HepG2 (cell line): Measurements from ENCODE around the gene MRPL42. TPM values are rescaled to one million over a fixed set of nuclear protein-coding genes. Genes with fewer than 3 reads are reported as not detected.
A peak's percentile ranks its signal among the peaks of the same experiment; 100 is the strongest.

Experiments
- BORCS8-MEF2B ChIP-seq: sonication (generic); formaldehyde crosslinking; IDR thresholded peaks from 2 replicates; pipeline ENCODE4 v1.8.0; 2022; ENCODE audit warnings: mild to moderate bottlenecking, missing genetic modification reagents
- CEBPG ChIP-seq: IDR thresholded peaks from 2 replicates; pipeline ENCODE4 v1.6.1; 2016
- CHD4 ChIP-seq: fragments of 200-600 bp; sonication (generic); IDR thresholded peaks from 2 replicates; pipeline ENCODE4 v1.7.0; 2017; ENCODE audit warnings: mild to moderate bottlenecking, low read length, borderline replicate concordance
- MTA1 ChIP-seq: sonication (generic); formaldehyde crosslinking; IDR thresholded peaks from 2 replicates; pipeline ENCODE4 v1.4.0; 2020; ENCODE audit warnings: missing genetic modification reagents, mild to moderate bottlenecking, borderline replicate concordance
- PITX1 ChIP-seq: sonication (generic); formaldehyde crosslinking; IDR thresholded peaks from 2 replicates; pipeline ENCODE4 v1.5.1; 2020; ENCODE audit warnings: mild to moderate bottlenecking, missing genetic modification reagents
- SETDB1 ChIP-seq: sonication (generic); formaldehyde crosslinking; IDR thresholded peaks from 2 replicates; pipeline ENCODE4 v1.5.1; 2020; ENCODE audit warnings: missing genetic modification reagents, mild to moderate bottlenecking, borderline replicate concordance
- SMARCC2 ChIP-seq: fragments of 450-650 bp; IDR thresholded peaks from 2 replicates; pipeline ENCODE4 v1.6.1; 2017; ENCODE audit warnings: antibody characterized with exemption, mild to moderate bottlenecking
- ZNF263 ChIP-seq: sonication (generic); formaldehyde crosslinking; IDR thresholded peaks from 2 replicates; pipeline ENCODE4 v1.4.0; 2020; ENCODE audit warnings: missing genetic modification reagents
- polyA plus RNA-seq, 8 experiments: library from polyadenylated mRNA; depleted of rRNA in 3 of 8; stranded (reverse) in 7 of 8; unstranded in 1 of 8; fragments of >200 nt; fragmentation: Illumina TruSeq in 4 of 8; extraction: Trizol in 4 of 8; gene quantifications; 2 replicates each; pipeline versions ENCODE4 v1.2.1 to v1.2.3, GENCODE V29; 2011 to 2016; ENCODE audit warnings: low read depth in 4 of 8, missing spikeins in 1 of 8, mixed read lengths in 1 of 8; ENCODE audit not compliant: insufficient read depth in 1 of 8
- total RNA-seq, 5 experiments: library from RNA; depleted of rRNA; stranded (reverse); fragments of >200 nt; fragmentation: Illumina TruSeq; extraction: Trizol; gene quantifications; 2 replicates each; pipeline ENCODE4 v1.2.3, GENCODE V29; 2016; ENCODE audit warnings: low read depth in 1 of 5
- TF ChIP-seq, protein P1 (sequence below), 2 experiments: fragments of 450-650 bp in 1 of 2; sonication (generic) in 1 of 2; formaldehyde crosslinking in 1 of 2; IDR thresholded peaks; 2 replicates each; pipeline versions ENCODE4 v1.6.1 to v1.8.0; 2016 to 2022; ENCODE audit warnings: antibody characterized with exemption in 1 of 2, mild to moderate bottlenecking in 1 of 2, missing genetic modification reagents in 1 of 2
- TF ChIP-seq, protein P2 (sequence below): sonication (generic); formaldehyde crosslinking; IDR thresholded peaks from 2 replicates; pipeline ENCODE4 v1.5.1; 2020; ENCODE audit warnings: mild to moderate bottlenecking, missing genetic modification reagents, moderate library complexity
- TF ChIP-seq, protein P3 (sequence below): IDR thresholded peaks from 2 replicates; pipeline ENCODE4 v1.6.1; 2012; ENCODE audit warnings: low read length, improper control_type of control experiment
- TF ChIP-seq, protein P4 (sequence below): sonication (generic); formaldehyde crosslinking; IDR thresholded peaks from 2 replicates; pipeline ENCODE4 v1.8.1; 2023; ENCODE audit warnings: missing genetic modification reagents, mild to moderate bottlenecking, borderline replicate concordance

Gene MRPL42
- total and polyA plus RNA-seq, 2 of the 13 experiments (the other 11 are each of a cell fraction or from before 2014, with no cell fraction given): 93.3 to 148 TPM

DNA sequence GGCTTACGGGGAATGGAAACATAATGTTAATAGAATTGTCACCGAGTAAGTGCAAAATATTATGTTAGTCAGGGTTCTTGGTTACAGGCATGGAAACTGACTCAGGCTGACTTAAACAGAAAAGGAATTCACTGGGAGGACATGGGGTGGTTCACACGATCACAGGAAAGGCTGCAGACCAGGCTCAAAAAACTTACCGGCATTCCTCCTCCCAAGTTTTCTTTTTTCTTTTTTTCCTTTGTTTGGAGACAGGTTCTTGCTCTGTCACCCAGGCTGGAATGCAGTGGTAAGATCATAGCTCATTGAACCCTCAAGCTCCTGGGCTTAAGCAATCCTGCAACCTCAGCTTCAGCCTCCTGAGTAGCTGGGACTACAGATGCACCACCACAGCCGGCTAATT lies 13.7 kb upstream of the MRPL42 start (continued):
- TF ChIP-seq, protein P1, sequence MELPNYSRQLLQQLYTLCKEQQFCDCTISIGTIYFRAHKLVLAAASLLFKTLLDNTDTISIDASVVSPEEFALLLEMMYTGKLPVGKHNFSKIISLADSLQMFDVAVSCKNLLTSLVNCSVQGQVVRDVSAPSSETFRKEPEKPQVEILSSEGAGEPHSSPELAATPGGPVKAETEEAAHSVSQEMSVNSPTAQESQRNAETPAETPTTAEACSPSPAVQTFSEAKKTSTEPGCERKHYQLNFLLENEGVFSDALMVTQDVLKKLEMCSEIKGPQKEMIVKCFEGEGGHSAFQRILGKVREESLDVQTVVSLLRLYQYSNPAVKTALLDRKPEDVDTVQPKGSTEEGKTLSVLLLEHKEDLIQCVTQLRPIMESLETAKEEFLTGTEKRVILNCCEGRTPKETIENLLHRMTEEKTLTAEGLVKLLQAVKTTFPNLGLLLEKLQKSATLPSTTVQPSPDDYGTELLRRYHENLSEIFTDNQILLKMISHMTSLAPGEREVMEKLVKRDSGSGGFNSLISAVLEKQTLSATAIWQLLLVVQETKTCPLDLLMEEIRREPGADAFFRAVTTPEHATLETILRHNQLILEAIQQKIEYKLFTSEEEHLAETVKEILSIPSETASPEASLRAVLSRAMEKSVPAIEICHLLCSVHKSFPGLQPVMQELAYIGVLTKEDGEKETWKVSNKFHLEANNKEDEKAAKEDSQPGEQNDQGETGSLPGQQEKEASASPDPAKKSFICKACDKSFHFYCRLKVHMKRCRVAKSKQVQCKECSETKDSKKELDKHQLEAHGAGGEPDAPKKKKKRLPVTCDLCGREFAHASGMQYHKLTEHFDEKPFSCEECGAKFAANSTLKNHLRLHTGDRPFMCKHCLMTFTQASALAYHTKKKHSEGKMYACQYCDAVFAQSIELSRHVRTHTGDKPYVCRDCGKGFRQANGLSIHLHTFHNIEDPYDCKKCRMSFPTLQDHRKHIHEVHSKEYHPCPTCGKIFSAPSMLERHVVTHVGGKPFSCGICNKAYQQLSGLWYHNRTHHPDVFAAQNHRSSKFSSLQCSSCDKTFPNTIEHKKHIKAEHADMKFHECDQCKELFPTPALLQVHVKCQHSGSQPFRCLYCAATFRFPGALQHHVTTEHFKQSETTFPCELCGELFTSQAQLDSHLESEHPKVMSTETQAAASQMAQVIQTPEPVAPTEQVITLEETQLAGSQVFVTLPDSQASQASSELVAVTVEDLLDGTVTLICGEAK (IDR thresholded peaks at IDR 0.05): no peak
- TF ChIP-seq, protein P1 (CRISPR knock-in tag; IDR thresholded peaks at IDR 0.05): no peak
- TF ChIP-seq ZNF263 (CRISPR knock-in tag): no peak
- no peak for TF ChIP-seq PITX1 (CRISPR knock-in tag)
- TF ChIP-seq SMARCC2: no peak
- peak; percentile 68 for TF ChIP-seq CEBPG (CRISPR knock-in tag)
- TF ChIP-seq SETDB1 (CRISPR knock-in tag): no peak
- TF ChIP-seq, protein P2, sequence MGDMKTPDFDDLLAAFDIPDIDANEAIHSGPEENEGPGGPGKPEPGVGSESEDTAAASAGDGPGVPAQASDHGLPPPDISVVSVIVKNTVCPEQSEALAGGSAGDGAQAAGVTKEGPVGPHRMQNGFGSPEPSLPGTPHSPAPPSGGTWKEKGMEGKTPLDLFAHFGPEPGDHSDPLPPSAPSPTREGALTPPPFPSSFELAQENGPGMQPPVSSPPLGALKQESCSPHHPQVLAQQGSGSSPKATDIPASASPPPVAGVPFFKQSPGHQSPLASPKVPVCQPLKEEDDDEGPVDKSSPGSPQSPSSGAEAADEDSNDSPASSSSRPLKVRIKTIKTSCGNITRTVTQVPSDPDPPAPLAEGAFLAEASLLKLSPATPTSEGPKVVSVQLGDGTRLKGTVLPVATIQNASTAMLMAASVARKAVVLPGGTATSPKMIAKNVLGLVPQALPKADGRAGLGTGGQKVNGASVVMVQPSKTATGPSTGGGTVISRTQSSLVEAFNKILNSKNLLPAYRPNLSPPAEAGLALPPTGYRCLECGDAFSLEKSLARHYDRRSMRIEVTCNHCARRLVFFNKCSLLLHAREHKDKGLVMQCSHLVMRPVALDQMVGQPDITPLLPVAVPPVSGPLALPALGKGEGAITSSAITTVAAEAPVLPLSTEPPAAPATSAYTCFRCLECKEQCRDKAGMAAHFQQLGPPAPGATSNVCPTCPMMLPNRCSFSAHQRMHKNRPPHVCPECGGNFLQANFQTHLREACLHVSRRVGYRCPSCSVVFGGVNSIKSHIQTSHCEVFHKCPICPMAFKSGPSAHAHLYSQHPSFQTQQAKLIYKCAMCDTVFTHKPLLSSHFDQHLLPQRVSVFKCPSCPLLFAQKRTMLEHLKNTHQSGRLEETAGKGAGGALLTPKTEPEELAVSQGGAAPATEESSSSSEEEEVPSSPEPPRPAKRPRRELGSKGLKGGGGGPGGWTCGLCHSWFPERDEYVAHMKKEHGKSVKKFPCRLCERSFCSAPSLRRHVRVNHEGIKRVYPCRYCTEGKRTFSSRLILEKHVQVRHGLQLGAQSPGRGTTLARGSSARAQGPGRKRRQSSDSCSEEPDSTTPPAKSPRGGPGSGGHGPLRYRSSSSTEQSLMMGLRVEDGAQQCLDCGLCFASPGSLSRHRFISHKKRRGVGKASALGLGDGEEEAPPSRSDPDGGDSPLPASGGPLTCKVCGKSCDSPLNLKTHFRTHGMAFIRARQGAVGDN (CRISPR knock-in tag): no peak
- TF ChIP-seq BORCS8-MEF2B (CRISPR knock-in tag): no peak
- TF ChIP-seq, protein P3, sequence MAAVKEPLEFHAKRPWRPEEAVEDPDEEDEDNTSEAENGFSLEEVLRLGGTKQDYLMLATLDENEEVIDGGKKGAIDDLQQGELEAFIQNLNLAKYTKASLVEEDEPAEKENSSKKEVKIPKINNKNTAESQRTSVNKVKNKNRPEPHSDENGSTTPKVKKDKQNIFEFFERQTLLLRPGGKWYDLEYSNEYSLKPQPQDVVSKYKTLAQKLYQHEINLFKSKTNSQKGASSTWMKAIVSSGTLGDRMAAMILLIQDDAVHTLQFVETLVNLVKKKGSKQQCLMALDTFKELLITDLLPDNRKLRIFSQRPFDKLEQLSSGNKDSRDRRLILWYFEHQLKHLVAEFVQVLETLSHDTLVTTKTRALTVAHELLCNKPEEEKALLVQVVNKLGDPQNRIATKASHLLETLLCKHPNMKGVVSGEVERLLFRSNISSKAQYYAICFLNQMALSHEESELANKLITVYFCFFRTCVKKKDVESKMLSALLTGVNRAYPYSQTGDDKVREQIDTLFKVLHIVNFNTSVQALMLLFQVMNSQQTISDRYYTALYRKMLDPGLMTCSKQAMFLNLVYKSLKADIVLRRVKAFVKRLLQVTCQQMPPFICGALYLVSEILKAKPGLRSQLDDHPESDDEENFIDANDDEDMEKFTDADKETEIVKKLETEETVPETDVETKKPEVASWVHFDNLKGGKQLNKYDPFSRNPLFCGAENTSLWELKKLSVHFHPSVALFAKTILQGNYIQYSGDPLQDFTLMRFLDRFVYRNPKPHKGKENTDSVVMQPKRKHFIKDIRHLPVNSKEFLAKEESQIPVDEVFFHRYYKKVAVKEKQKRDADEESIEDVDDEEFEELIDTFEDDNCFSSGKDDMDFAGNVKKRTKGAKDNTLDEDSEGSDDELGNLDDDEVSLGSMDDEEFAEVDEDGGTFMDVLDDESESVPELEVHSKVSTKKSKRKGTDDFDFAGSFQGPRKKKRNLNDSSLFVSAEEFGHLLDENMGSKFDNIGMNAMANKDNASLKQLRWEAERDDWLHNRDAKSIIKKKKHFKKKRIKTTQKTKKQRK: no peak
- TF ChIP-seq MTA1 (CRISPR knock-in tag): no peak
- TF ChIP-seq, protein P4, sequence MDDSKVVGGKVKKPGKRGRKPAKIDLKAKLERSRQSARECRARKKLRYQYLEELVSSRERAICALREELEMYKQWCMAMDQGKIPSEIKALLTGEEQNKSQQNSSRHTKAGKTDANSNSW: no peak
- no peak for TF ChIP-seq CHD4
